NCI-H1105 (cell line): Measurements from ENCODE around the gene TBC1D7.

Source experiments
- DNase-seq: peaks from one replicate; lab custom pipeline; 2025; lab: John Stamatoyannopoulos, UW

TBC1D7 gene

GRCh38 chr6:13290335-13290734 lies 38.0 kb downstream of the TBC1D7 start:
- DNase-seq = no peak

DNA sequence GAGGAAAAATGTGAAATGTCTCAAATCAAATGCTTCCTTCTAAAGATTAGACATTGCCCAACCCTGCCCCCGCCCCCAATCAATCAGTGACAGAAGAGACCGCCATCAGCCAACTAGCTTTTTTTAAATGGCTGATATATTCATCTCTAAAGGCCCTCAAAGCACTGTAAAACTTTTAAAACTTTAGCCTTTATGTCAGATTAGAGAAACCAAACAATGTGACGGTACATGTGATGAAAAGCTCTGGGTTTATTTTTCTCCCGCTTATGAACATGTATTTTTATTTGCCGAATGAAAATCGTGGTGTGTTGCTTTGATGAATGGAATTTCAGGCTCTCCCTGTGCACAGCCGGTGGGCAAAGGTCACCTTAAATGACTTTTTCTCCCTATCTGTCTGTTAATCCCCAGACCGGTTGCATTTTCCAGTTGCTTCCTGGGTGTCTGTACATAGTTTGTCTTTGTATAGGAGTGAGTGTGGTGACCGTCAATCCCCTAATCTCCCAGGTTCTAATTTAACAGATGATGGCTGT lies 38.5 kb downstream of the TBC1D7 start:
- DNase-seq = no peak

- no peak for DNase-seq
These were observed 39.4 kb downstream of the TBC1D7 start for GRCh38 chr6:13288969-13289391.

- no peak for DNase-seq
These were observed 39.9 kb downstream of the TBC1D7 start for GRCh38 chr6:13288481-13288880.

DNA sequence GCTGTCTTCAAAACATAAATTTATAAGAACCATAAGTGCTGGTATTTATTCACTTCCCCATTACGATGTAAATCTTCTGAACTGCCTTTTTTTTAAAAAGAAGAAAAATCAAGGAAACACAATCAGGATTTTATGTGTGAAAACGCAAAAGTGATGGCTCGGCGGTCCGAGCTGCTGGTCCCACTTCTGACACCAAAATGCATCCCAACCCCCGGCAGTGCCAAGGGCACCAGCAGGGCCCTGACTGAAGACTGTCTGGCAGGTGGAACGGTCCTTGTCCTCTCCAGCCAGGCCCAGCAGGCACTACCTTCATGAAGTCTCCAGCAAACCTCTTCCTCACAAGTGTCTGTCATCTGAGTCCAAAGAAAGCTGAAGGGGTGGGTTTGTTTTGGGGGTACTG lies 41.2 kb downstream of the TBC1D7 start:
- DNase-seq = no peak

- DNase-seq = no peak
These were observed 42.2 kb downstream of the TBC1D7 start for GRCh38 chr6:13286181-13286580.

- DNase-seq = no peak
These were observed 42.6 kb downstream of the TBC1D7 start for GRCh38 chr6:13285705-13286104.

- DNase-seq = no peak
These were observed 43.7 kb downstream of the TBC1D7 start for GRCh38 chr6:13284646-13285045.

GRCh38 chr6:13283331-13283730 lies 45.0 kb downstream of the TBC1D7 start:
- DNase-seq = no peak

- DNase-seq = no peak
These were observed 45.8 kb downstream of the TBC1D7 start for GRCh38 chr6:13282393-13283069.

DNA sequence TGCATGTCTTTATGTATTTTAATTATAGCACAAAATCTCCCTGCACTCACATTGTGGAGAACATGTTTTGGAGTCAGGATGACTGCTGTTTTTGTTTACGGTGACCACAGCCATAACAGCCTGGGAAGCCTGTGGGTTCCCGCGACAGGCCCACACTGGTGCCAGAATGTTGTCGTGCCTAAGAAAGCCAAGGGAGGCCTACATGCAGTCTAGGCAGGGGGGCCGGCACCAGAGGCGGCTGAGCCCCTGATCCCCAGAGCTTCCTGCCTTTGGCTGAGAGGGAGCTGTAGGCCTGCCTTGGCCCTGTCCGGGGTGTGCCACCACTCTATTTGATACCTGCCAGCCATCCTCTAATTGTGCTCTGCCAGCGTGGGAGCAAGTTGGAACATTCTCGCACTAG lies 46.7 kb downstream of the TBC1D7 start:
- no peak for DNase-seq

DNA sequence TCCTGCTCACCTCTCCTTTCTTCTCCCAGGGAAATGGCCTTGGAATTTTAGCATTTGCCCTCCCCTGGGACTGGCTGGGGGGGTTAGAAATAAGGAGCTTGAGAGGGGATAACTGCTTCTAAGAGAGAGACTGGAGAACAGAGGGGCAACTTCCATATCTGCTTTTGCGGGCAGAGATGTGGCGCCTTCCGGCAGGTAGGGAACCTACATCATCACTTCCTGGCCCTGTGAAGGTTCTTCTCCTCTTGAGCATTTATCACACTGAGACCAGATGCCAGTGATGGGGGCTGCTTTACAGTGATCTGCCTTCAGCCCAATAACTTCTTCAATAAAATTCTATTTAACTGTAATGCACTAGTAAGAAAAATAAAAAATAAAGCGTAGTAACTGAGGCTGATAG lies 48.1 kb downstream of the TBC1D7 start:
- no peak for DNase-seq

- no peak for DNase-seq
These were observed 49.3 kb downstream of the TBC1D7 start for GRCh38 chr6:13278991-13279390.

GRCh38 chr6:13278164-13278563 lies 50.2 kb downstream of the TBC1D7 start:
- DNase-seq = no peak

- DNase-seq = no peak
These were observed 51.1 kb downstream of the TBC1D7 start for GRCh38 chr6:13277231-13277630.

DNA sequence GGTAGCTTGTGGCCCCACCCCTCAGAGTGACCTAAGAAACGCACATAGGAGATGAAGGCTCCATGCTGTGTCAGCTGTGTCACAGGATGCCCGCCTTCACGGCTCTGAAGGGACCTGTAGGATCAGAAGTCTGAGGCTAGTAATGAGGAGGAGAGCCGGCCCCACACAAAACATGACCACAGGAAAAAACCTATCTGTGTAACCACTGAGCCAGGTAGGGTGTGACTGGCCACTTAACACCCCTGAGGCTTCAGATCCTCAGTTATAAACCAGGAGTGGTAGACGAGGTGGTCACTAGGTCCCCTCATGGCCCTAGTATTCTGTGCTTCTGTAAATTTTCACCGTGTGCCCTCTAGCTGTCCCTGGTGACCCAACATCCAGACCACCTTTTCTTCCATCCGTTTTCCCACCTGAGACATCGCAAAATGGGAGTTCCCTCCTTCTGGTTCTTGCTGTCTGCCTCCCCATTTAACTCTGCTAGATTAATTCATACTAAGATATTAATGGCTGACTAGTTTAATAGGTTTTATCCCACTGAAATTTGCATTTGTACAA lies 52.8 kb downstream of the TBC1D7 start:
- DNase-seq = no peak

DNA sequence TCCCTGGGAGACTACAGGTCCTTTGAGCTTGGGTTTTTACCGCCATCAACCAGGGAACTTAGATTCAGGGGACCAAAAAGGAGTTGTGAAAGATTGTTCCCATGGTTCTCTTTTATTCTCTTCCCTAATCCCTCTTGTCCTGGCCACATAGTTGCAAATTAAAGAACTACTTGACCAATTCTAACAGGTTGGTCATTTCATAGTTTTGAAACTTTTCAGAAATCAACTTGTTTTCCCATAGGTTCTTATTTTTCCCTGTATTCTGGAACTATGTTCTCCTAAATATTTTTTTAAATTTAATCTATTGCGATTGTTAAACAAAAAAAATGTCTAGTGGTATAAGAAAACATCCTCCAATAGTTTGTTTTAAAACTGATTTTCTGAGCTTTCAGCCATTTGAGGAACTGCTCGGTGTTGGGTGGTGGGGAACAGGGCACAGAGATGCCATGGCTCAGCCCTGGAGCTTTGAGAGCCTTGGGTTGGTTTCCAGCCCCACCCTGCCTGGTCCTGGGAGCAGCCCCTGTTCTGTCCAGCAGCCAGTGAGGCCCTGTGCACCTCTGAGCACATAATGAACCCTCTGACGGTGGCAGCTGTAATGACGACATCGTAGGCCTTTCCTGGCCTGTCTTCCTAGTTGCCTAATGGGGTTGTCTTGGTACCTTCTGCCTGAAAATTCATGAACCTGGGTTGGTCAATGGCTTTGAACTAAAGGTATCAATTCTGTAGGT lies 53.5 kb downstream of the TBC1D7 start:
- no peak for DNase-seq

DNA sequence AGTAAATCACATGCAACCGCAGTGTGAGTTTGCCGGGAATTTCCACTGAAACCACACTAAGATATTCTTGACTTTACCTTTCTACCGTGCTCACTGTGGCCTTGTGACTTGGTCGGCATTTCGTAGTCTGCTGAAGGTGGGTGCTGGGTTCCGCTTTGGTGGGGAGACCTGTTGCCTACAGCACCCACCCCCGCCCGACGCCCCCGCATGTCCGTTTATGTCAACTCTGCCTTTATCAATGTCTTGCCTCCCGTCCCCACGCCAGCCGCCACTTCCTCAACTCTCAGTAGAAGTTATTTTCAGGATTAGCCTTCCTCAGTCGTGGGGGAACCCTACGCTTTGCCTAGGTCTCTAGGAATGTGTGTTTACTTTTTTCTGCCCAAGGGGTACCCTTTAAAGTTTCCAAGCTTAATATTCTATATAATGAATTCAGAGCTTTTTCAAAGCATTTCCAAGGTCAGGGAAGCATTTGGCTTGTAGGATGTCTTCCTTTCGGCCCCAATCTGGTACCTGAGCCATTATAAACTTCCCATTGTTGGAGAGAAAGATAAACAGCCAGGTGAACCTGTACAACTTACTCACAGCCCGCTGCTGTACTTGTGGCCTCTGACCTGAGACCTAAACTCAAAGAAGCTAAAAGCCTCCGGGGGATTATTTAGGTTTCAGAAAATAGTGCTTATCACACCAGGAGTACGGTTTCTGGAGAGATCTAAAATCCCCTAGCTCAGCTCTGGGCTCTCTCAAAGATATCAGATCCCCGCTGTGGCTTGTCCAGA lies 54.2 kb downstream of the TBC1D7 start:
- no peak for DNase-seq

DNA sequence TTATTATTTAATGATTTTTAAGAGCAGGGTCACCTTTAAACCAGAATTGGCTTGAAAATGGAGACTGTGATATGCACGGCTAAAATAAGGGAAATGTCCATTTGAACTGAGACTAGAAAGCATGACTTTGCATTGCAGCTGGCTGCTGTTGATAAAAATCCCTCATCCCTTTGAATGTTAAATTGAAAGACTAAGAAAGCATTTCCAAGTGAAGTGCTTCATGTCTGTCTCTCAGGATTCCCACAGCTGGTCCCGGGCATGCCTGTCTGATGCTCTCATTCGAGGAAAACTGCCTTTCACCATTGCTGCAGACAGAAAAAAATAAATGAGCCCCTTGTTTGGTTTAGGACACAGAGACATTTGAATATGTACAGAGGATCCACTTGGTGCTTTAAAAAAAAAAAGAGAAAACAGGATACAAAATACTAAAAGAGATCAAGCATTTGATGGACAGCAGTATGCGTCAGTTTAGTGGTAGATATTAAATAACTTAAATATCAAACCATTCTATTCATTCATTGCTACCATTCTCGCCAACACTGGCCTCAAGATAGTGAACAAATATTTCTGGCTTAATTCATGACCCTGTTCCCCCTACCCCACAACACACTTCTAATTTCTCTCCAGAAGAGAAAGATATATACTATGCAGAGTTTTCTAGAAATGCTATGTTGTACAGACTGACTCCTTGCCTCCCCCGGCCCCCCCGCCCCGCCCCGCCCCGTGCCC lies 55.0 kb downstream of the TBC1D7 start:
- no peak for DNase-seq

- DNase-seq = no peak
These were observed 55.9 kb downstream of the TBC1D7 start for GRCh38 chr6:13272131-13273046.
